OCI-M2 (cell line): ENCODE results near the gene TOX2.

ENCODE experiments used
- DNase-seq: peaks from one replicate; lab custom pipeline; 2025; ENCODE audit not compliant: unreplicated experiment; lab: John Stamatoyannopoulos, UW

Gene TOX2

GRCh38 chr20:44073011-44073674 lies 158.5 kb downstream of the TOX2 start:
- no peak for DNase-seq

DNA sequence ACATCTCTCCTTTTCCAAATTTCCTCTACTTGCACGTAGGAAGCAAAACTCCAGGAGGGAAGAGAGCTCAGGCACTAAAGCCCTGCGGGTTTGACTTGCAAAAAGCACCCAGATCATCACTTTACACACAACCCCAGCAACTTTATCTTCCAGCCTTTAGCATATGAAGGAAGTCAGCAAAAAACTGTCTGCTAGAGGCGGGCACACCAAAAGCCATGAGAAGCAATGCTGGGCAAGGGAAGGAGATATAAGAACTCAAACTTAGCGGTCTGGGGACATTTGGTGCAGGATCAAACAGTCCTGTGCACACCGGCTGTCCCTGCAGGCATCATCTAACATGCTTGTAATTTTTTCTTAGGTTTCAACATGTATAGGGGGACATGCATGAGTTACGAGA lies 159.0 kb downstream of the TOX2 start:
- DNase-seq, result no peak

DNA sequence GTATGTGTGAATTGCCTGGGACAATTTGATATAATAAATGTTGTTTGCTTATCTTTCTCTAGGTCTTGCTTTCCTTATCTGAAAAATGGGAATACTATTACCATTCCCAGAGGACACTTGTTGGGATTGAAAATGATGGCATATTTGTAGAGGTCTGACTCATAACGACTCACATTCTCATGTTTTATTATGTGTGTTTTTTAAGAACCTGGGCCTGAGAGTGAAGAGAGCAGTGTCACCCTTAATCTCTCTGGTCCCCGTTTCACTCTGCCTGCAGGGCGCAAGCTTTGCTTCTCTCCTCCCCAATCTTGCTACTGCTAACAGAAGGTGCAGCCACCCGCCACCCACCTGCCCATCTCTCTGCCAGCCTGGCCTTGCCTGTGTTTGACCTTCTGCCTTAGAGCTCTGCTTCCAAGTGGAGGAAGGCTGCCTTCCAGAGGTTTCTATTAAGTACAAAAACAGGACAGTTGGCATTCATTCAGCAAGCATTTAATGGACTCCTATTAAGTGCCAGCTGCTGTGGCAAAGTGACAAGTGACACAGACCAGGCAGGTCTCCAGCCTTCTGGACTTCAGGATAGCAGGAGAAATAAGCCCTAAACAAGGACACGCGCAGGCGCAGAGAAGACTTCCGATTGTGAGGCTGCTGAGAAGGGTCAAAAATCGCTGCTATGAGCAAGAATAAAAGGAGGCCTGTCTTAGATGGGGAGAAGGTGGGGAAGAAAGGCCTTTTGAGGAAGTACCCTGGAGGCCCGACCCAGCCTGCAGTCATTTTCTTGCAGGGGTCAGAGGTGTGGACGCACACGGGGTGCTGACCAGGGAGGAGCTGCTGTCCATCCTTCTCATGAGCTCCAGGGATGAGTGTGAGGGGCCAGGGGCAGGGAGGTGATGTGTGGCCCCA lies 159.8 kb downstream of the TOX2 start:
- DNase-seq, result no peak

DNA sequence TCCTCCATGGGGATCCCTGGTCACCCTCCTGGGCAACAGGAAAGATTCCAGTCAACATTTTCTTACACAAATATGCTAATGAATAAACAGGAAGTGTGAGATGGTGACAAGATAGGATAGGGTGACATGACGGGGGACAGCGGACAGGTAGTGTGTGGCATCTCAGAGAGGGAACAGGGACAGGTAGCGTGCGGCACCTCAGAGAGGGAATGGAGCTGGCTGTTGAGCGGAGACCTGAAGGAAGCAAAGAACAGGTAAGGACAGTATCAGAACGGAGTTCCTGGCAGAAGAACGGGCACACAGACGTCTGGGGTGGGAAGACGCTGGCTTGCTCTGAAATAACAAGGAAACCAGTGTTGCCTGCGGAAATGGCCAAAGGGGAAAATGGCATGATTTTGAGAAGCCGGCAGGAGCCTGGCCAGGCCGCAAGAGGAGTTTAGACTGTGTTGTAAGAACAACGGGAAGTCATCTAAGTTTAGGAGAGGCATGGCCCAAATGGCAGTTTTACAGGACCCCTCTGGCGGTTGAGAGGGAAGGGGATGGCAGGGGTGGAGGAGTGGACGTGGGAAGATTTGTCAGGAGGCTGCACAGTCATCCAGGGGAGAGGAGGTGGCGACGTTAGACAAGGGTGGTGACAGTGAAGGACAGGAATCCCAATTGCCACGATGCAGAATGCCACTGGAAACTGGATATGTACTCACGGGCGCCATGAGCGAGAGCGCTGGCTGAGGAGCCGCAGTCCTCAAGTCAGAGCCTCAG lies 160.7 kb downstream of the TOX2 start:
- no peak for DNase-seq

DNA sequence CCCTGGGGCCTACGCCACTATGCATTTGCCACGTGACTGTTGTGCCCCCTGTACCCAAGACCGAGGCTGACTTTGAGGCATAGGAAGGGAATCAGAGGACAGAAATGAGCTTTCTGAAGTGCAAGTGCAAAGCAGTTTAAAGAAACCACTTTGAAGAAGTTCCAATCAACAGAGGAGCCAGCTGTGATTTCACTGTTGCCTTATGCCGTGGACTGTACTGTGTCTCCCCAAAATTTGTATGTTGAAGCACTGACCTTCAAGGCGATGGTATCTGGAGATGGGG lies 161.2 kb downstream of the TOX2 start:
- no peak for DNase-seq

DNA sequence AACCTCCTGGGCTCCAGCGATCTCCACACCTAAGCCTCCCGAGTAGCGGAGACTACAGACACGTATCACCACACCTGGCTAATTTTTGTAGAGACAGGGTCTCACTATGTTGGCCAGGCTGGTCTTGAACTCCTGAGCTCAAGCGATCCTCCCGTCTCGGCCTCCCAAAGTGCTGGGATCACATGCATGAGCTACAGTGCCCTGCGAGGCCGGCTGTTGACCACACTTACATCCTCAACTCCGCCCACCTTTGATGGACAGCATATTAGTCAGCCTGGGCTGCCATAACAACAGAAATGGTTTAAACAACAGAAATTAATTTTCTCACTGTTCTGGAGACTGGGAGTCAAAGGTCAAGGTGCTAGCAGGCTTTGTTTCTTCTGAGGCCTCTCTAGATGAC lies 164.6 kb downstream of the TOX2 start:
- DNase-seq, result no peak

- no peak for DNase-seq
Observed at GRCh38 chr20:44080064-44080463, 165.4 kb downstream of the TOX2 start.

GRCh38 chr20:44080646-44081267 lies 166.1 kb downstream of the TOX2 start:
- peak; percentile 19 for DNase-seq

DNA sequence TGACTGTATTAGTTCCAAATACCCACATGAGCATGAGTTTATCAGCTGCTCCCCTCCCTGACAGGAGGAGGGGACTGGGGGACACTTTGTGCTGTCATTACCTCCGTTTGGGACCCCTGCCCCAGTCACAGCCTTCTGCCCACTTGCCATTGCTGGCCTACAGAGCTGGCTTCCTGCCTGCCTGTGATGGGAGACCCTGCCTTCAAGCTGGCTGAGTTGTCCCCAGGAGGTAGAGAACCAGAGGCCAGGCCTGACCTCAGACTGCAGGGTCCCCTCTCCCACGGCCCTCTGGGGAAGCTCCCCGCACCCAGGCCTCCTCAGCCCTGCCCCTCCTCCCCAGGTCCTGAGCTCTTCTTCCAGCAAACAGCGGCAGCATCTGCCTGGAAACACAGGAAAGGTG lies 166.8 kb downstream of the TOX2 start:
- DNase-seq, result no peak

DNA sequence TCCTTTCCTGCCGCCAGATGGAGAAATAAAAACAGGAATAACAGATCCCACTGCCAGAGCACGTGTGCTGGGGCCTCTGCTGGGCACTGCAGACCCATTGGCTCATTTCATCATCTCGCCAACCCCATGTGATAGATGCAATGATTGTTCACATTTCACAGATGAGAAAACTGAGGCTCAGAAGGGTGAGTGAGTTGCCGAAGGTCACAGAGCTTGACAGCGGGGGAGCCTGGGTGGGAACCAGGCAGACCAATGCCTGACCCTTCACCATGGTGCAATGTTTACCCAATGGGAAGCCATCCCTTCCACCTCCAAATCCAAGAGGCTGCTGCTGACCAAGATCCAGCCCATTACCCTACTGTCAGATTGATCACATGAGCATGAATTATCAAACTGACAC lies 167.2 kb downstream of the TOX2 start:
- DNase-seq, result no peak

- DNase-seq, result no peak
Observed at GRCh38 chr20:44083220-44083933, 168.7 kb downstream of the TOX2 start.

GRCh38 chr20:44084439-44084838 lies 169.8 kb downstream of the TOX2 start:
- DNase-seq, result no peak

GRCh38 chr20:44084891-44085290 lies 170.2 kb downstream of the TOX2 start:
- DNase-seq, result no peak

GRCh38 chr20:44085616-44086434 lies 171.2 kb downstream of the TOX2 start:
- DNase-seq, result no peak

DNA sequence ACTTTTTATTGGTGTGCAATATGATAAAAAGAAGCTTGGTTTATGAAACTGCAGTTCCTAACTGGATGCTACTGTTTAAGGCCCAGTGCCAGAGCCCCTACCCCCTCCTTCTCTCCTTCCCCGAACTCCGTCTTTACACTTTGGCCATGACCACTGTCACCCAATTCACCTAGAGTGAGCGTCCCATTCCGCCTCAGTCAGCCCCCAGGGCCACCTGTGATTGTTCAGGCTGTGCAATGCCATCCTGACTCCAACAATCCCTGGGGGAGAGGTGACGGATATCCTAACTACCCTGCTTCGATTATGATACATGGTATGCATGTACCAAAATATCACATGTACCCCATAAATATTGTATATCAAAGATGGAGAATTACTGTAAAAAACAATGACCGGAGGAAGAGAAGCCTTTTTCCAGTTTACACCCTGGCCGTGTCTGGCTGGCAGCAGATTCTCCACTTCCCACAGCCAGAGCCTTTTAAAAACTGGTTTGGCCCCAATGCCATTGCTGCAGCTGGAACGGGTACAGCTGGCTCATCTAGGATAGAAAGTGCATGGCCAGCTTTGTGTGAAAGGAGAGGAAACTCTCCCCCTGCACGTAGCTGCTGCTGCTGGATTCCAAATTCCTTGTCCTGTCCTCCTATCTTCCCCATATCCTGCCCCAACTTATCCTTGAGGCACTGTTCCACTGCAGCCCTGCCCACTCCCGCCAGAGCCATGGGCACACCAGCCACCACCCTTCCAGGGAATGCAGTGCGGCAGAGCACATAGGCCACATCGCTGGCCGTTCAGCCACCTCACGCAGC lies 172.6 kb downstream of the TOX2 start:
- DNase-seq, result no peak

GRCh38 chr20:44087857-44088120 lies 173.1 kb downstream of the TOX2 start:
- DNase-seq, result no peak

DNA sequence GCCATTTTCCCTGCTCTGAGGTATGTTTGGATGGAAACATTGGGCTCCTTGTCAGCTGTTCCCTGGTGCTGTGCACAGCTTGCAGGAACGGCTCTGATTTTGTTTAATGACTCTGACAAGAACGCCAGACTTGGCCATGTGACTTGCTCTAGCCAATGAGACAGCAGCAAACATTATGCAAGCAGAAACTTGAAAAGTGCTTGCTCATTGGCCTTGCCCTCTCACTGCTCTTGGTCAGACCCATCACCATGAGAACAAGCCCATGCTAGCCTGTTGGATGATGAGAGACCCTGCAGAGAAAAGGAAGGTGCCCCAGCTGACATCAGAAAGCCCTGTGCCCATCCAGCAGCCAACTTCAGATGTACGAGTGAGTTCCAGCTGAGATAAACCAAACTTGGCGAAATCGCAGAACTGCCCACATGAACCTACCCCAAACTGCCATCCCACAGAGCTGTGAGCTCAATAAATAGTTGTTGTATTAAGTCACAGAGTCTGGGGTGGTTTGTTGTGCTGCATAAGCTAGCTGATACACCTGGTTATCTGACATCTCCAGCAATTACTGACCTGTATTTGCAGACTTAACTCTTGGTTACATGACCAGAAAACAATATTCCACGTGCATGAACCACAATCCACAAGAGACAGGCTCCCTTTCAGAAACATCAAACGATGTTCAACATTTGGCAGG lies 175.5 kb downstream of the TOX2 start:
- DNase-seq, result no peak

DNA sequence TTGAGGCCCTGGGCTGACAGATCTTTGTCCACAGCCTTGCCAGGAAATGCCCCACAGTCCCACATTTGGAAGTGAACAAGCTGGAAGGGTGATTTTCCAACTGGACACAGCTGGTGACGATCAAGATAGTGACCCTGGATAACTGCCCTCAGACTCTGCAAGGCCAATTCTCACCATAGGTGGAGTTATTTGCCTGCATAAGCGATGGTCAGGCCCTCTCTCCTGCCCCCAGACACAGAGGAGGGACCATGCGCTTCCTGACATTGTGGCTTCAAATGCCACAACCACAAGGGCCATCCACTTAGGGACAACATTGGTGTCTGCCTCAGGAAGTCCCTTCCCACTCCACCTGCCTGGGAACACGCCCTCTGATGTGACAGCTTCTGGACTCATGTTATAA lies 176.4 kb downstream of the TOX2 start:
- DNase-seq, result no peak
